NCI-H2081 treated with DMSO at 0.1 percent for 48 hours (cell line): ENCODE results near the gene TMEM255B.
"Not testable (repeated sequence)": the region's sequence is repeated elsewhere in the genome, so short reads cannot be mapped to it uniquely, and the experiment has no call there.

Experiments used
- DNase-seq: peaks from one replicate; lab custom pipeline; 2025; lab: John Stamatoyannopoulos, UW

The TMEM255B gene

GRCh38 chr13:113758651-113759524, at the start of gene TMEM255B:
TMEM255B (plus strand) TSS chr13:113759226; CDS start chr13:113759270, 44 bp downstream.
- DNase-seq: no peak

DNA sequence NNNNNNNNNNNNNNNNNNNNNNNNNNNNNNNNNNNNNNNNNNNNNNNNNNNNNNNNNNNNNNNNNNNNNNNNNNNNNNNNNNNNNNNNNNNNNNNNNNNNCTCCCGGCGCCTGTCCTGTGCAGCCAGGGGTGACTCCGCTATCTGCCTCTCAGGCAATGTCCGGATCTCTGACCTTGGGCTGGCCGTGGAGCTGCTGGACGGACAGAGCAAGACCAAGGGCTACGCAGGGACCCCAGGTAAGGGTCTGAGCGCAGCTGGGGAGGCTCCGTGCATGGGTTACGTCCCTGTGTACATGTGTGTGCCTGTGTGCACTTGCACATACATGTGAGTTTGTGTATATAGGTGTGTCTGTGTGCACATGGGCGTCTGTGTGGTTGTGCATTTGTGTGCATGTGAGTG, 36.1 kb upstream of the TMEM255B start:
- no peak for DNase-seq

DNA sequence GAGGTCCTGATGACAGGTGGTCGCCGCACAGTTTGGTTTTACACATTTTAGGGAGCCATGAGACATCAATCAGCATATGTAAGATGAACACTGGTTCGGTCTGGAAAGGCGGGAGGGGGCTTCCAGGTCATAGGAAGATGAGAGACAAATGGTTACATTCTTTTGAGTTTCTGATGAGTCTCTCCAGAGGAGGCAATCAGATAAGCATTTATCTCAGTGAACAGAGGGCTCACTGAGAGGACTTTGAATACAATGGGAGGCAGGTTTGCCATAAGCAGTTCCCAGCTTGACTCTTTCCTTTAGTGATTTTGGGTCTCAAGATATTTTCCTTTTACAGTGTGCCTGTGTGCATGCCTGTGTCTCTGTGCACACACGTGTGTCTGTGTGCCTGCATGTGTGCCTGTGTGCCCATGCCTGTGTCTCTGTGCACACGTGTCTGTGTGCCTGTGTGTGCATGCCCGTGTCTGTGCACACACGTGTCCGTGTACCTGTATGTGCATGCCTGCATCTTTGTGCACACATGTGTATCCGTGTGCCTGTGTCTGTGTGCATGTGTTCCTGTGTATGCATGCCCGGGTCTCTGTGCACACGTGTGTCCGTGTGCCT, 35.5 kb upstream of the TMEM255B start:
- no peak for DNase-seq

GRCh38 chr13:113724016-113724758, 34.8 kb upstream of the TMEM255B start:
- DNase-seq: no peak

DNA sequence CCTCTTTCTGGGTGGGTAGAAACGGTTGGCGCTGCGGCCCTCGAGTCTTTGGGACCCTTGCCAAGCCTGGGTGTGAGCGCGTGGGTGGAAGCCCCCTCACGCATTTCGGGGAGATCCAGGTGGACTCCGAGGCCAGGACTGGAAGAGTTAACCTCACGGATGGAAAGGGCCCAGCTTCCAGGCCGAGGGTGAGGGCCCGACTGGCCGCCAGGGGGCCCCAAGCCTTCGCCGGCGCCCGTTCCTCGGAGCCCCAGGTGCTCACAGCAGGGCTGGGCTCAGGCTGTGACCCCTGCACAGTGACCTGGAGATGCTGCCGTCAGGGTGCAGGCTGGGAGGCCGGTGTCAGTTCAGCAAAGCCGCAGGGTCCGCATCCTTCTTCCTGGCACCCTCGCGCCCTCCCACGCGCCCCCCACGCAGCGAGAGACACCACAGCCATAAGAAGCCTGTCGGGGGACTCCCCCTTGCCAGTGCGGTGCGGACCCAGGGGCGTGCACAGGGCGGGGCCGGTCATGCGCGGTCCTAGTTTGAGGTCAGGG, 34.2 kb upstream of the TMEM255B start:
- DNase-seq: no peak

- not testable (repeated sequence) for DNase-seq
These were observed 33.5 kb upstream of the TMEM255B start for GRCh38 chr13:113725329-113726105.

GRCh38 chr13:113726106-113726821, 32.8 kb upstream of the TMEM255B start:
- not testable (repeated sequence) for DNase-seq

DNA sequence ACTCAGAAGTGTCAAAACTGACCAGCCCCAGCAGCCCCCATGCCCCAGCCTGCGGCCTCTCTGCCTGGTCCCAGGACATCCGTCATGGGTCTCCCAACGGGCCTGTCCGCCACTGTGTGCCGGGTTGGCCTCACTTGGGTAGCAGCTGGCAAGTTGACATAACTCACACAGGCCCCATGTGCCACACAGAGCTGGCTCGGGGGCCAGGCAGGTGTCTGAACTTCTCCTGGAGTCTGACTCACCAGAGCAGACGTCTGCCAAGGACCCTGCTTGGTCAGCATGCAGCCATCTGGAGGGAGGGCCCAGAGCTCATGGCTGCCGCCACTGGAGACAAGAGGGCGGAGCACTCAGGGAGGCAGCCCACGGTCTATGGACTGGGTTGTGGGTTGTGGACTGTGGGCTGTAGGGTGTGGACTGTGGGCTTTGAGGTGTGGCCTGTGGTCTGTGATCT, 32.0 kb upstream of the TMEM255B start:
- no peak for DNase-seq

DNA sequence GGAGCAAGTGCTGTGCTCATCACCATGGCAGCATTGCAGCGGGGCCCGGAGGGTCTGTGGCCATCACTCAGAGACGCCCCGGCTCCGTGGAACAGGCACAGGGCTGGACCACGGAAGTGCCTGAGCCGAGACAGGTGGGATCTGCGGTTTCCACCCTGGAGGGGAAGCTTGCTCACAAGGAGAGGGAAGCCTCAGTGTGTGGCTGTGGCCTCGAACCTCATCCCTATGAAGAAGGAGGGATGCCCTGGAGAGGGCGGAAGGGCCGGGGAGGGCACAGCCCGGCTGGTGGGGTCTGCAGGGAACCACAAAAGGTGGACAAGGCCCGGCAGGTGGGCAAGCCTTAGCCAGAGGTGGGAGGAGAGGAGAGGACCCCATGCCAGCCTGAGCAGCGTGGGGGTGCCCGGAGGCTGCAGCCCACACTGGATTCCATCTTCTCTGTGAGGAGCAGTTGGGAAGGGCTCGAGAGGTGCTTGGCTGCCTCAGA, 30.4 kb upstream of the TMEM255B start:
- DNase-seq: no peak

DNA sequence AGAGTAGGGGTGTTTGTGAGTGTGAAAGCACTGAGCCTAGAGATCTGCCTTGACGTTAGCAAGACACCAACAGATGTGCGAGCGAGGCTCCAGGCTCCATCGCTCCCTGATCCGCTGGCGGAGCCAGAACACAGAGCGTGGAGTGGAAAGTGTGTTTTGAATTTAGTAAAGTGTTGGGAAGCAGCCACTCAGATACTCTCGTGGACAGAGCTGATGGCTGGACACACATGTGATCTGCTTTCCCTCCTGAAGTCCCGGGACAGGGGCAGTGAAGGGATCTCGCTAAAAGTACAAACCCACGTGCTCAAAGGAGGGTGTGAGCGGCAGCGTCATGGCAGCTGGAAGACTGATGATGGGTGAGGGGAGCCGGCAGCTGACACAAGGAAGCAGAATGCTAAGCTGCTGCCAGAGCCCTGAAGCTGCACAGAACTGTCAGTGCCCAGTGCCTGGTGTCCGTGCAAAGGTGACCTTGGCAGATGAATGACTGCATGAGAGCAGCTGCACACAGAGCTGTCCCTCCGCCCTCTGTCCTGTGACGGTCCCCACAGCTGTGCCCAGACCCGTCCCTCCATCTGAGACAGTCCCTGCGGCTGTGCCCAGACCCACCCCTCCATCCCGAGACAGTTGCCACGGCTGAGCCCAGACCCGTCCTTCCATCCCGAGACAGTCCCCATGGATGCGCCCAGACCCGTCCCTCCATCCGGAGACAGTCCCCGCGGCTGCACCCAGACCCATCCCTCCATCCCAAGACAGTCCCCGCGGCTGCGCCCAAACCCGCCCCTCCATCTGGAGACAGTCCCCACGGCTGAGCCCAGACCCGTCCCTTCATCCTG, 29.6 kb upstream of the TMEM255B start:
- no peak for DNase-seq

GRCh38 chr13:113730258-113730691, 28.8 kb upstream of the TMEM255B start:
- no peak for DNase-seq

DNA sequence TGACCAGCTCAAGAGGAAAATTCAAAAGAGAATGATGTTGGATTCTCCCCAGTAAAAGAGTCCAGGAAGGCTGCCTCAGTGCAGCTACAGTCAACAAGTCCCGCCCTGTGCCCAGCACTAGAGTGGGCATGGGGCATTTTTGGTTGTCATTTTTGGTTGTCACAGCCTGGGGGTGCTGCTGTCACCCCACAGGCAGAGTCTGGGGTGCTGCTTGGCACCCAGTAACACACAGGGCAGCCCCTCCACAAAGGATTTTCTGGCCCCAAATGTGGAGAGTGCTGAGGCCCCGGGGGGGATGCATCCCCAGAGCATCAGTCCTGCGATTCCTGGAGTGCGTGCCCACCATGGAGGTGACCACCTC, 28.2 kb upstream of the TMEM255B start:
- DNase-seq: no peak

DNA sequence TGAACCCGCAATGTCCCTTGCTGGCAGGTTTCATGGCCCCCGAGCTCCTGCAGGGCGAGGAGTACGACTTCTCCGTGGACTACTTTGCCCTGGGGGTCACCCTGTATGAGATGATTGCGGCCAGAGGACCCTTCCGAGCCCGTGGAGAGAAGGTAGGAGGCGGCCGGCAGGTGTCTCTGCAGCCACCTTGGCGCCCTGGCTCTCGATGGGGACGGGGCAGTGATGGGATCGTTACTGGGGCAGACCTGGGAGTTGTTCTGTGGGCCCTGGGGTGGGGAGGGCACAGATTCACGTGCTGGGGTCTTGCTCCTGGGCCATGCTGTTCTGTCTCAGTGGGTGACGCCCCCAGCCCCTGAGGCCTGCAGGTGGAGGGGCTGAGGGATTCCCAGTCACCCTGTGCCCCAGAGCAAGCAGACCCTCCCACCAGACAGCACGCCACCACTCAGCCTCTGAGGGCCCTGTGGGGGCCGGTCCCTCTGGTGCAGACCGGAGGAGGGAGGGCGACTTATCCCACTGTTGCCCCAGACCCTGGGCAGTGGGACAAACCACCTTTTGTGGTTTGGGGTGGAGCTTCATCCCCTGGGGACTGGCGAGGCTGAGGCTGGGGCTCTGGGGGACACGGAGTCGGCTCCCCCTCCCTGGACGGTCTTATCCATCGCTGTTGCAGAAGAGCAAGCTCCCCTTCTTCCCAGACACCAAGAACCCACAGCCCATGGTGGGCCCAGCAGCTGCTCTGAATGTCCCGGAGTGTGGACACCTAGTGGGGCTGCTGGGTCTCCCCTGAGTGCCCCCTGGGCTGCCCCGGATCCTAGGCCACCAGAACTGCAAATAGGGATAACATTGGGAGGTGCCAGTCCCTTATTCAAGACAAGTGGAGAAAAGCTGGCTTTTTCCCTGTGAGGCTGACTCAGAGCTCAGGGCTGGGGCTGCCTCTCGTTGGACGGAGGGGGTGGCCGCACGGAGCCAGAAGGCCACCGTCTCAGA, 27.5 kb upstream of the TMEM255B start:
- no peak for DNase-seq

DNA sequence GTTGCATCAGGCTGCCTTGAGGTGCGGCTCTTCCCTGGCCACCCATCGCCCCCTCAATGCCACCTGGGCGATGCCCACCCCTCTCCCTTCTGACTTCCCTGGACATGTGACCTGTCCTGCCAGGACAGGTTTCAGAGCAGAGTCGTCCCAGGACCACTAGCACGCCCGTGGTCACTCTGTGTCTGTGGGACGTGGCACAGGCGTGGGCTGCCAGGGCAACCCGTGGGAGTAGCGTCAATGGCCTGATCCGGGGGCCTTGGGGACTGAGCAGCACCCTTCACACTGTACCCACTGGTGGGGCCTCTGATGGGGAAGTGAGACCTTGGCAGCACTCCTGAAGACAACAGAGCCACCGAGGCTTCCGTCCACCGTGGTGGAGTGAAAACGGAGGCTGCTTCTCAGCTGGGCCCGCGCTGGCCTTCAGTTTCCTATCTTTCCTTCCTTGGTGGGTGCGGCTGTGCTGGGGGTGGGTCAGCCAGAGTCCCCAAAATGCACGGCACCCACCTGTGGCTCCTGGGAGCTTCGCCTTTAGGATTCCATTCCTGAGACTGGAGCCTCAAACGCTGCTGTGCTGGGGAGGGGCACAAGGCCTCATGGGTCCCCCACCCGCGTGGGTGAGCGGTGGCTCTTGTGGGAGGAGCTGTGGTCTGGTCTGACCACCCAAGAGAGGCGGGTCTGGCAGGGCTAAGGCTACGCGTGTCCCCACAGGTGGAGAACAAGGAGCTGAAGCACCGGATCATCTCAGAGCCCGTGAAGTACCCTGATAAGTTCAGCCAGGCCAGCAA, 26.7 kb upstream of the TMEM255B start:
- no peak for DNase-seq

DNA sequence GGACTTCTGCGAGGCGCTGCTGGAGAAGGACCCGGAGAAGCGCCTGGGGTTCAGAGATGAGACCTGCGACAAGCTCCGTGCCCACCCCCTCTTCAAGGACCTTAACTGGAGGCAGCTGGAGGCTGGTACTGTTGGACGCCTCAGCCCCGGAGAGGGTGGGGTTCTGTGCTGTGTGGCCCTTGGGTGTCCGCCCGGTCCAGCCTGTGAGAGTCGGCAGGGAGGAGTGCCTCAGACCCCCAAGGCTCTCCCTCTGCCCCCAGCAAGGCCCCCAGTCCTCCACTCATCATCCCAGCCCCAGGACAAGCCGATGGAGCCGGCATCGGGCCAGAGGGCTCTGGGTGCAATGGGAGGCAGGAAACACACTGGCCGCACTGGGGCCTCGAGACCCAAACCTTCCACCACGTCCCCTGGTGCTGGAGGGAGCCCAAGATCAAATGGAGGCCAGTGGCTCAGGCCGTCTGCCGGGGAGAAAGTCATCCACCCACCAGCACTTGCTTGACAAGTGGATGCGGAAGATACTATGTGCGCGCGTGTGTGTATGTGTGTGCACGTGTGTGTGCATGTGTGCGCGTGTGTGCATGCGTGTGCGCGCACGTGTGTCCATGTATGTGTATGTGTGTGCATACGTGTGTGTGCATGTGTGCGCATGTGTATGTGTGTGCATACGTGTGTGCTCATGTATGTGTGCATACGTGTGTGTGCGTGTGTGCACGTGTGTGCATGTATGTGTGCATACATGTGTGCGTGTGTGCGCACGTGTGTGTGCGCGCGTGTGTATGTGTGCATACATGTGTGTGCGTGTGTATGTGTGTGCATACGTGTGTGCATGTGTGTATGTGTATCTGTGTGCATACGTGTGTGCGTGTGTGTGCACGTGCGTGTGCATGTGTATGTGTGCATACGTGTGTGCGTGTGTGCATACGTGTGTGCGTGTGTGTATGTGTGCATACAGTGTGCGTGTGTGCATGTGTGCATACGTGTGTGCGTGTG, 25.8 kb upstream of the TMEM255B start:
- DNase-seq: no peak

DNA sequence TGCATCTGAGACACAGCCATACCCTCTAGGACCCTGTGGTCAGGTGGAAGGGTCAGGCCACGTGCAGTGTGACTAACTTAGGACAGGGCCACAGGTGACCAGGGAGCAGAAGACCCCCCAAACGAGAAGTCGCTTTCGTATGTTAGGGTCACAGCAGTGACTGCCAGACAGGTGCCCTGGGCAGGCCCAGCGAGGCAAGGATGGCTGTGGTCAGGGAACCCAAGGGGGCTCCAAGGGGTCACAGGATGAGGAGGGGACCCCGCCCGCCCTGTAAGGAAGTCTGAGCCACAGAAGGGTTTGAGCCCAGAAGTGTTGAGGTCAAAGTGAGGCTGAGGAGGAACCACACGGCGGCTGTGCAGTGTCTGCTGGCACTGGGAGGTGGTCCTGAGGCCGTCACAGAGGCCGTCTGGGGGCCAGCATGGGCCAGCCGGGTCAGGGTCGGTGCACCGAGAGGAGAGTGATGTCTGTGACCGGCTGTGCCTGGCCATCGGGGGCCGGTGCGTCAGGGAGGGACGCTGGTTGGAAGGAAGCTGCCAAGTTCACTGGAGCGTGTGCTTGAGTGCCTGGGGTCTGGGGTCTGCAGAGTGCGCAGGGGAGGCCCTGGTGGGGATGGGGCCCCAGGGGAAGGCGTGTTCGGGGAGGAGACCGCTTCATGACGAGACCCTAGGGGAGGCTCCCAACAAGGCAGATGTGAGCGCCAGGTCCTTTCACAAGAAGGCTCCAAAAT, 24.8 kb upstream of the TMEM255B start:
- no peak for DNase-seq
